Adrenal gland (tissue), 12 donors: Measurements from ENCODE around the gene SRMS. TPM values are rescaled to one million over a fixed set of nuclear protein-coding genes. Genes with fewer than 3 reads are reported as not detected.
A peak's percentile ranks its signal among the peaks of the same experiment; 100 is the strongest.

Experiments used
- DNase-seq, 7 donors: peaks; one replicate each; pipeline ENCODE4 v3.0.0-alpha.2; 2019 to 2020
- H3K27ac ChIP-seq, 5 donors: fragments of 200-600 bp; sonication (generic) in 4 of 5; 1 replicate in 3 of 5; 2 replicates in 2 of 5; pipeline versions ENCODE4 v1.5.1 to v1.8.0; 2016 to 2020; ENCODE audit warnings: mild to moderate bottlenecking in 1 of 5
- H3K27me3 ChIP-seq: fragments of 200-600 bp; 2 replicates; pipeline ENCODE4 v1.8.0; 2021
- H3K36me3 ChIP-seq, 2 donors: fragments of 200-600 bp; replicated peaks in 1 of 2; 1 replicate in 1 of 2; 2 replicates in 1 of 2; pipeline versions ENCODE4 v1.5.1 to v1.8.0; 2018 to 2022
- H3K4me1 ChIP-seq, 2 donors: fragments of 200-600 bp; replicated peaks in 1 of 2; 1 replicate in 1 of 2; 2 replicates in 1 of 2; pipeline versions ENCODE4 v1.5.1 to v1.8.0; 2018 to 2021
- H3K4me3 ChIP-seq, 4 donors: fragments of 200-600 bp; sonication (generic) in 3 of 4; one replicate each; pipeline ENCODE4 v1.5.1; 2016 to 2018
- H3K9me3 ChIP-seq, 3 donors: fragments of 200-600 bp; sonication (generic) in 1 of 3; replicated peaks in 1 of 3; 1 replicate in 2 of 3; 2 replicates in 1 of 3; pipeline versions ENCODE4 v1.5.1 to v1.8.0; 2016 to 2021
- CTCF ChIP-seq, 6 experiments: fragments of 450-650 bp in 4 of 6; fragments of 200-600 bp in 2 of 6; sonication (generic) in 1 of 6; IDR thresholded peaks; 1 replicate in 5 of 6; 2 replicates in 1 of 6; pipeline versions ENCODE4 v1.5.1 to v1.8.0; 2016 to 2021; ENCODE audit warnings: antibody characterized with exemption in 6 of 6, mild to moderate bottlenecking in 2 of 6, moderate library complexity in 1 of 6
- POLR2A ChIP-seq, 2 donors: fragments of 450-650 bp; IDR thresholded peaks; one replicate each; pipeline ENCODE4 v1.6.1; 2017; ENCODE audit warnings: antibody characterized with exemption in 2 of 2, mild to moderate bottlenecking in 2 of 2, moderate library complexity in 1 of 2
- WGBS, 4 donors: extraction: QIAGEN DNeasy Blood & Tissue Kit in 2 of 4; methylation state at CpG; one replicate each; pipeline versions ENCODE4 v1.1.5 to v1.1.7; 2013 to 2017; 5-methylcytosine and 5-hydroxymethylcytosine counted together
- intact Hi-C, 2 donors: fragments of 100-400 bp; cut with DNase I; formaldehyde crosslinking; loops; one replicate each; pipeline versions ENCODE4 v1.14.1 to v1.15.0; 2022 to 2023
- polyA plus RNA-seq, 3 donors: library from polyadenylated mRNA; stranded (reverse); fragments of 200-250 nt in 2 of 3; fragments of 350-450 nt in 1 of 3; fragmentation: Illumina TruSeq in 1 of 3; extraction: RNeasy Lipid Tissue Mini Kit (QIAGEN cat#74804) in 1 of 3; gene quantifications; one replicate each; pipeline ENCODE4 v1.2.3, GENCODE V29; 2013 to 2014
- total RNA-seq, 9 donors: library from RNA; depleted of rRNA in 4 of 9; stranded (reverse); fragments of >200 nt in 4 of 9; fragments of 120-200 nt in 1 of 9; fragmentation: NEBNext Ultra II Directional in 1 of 9; extraction: Animal tissue kit (Norgen Biotek cat#: 25700) in 1 of 9; gene quantifications; one replicate each; pipeline versions ENCODE4 v1.1.0 to v1.2.4, GENCODE V29; 2013 to 2023
- donor health status: healthy with polysubstance abuse.
- donor health status: Bipolar disorder and iron deficiency.
- donor health status: DM: yes; HTN: yes; CAD: no.
- donor health status: DM: no; HTN: no; CAD: no.
- donor health status: DM: no; HTN: no; CAD: no.
- donor health status: DM: yes; HTN: yes; CAD: no.

The SRMS gene
- total and polyA plus RNA-seq, 12 donors: not detected

GRCh38 chr20:63502671-63503172, 44.8 kb downstream of the SRMS start:
- WGBS, 4 donors: 68 to 100% (median 73%) methylated on average over 1 to 15 of the region's 15 CpGs
- Histone ChIP-seq H3K4me1 (peaks cover 6 to 7% of the 10 kb centered on the region in 2 donors), H3K4me3 (no peak overlapping the region), H3K36me3 (no peaks in the 10 kb centered on the region), H3K27ac (peak overlapping the region in 1 of 5 donors; percentile 78), H3K27me3 (no peaks in the 10 kb centered on the region), H3K9me3 (no peaks in the 10 kb centered on the region)
- TF ChIP-seq POLR2A (IDR thresholded peaks at IDR 0.05) (no peak), CTCF (IDR thresholded peaks at IDR 0.05) (no peak)
- DNase-seq: no peak
- intact Hi-C loops: no loop called here

- 20 to 25% (median 21%) methylated on average over 3 to 26 of the region's 26 CpGs for WGBS, 4 donors
- no peaks in the 10 kb centered on the region for H3K27me3 ChIP-seq
These were observed 45.5 kb downstream of the SRMS start for GRCh38 chr20:63501818-63502670.

GRCh38 chr20:63500902-63501817, 46.4 kb downstream of the SRMS start:
- TF ChIP-seq CTCF (IDR thresholded peaks at IDR 0.05): no peak
- TF ChIP-seq POLR2A (IDR thresholded peaks at IDR 0.05): no peak
- no peaks in the 10 kb centered on the region for H3K27me3 ChIP-seq

More at GRCh38 chr20:63501818-63502670, 45.5 kb downstream of the SRMS start:
- intact Hi-C loops: no loop called here
- Histone ChIP-seq H3K4me3 (no peak overlapping the region), H3K4me1 (peaks cover 8% of the 10 kb centered on the region in 2 donors), H3K9me3 (no peaks in the 10 kb centered on the region), H3K36me3 (no peaks in the 10 kb centered on the region), H3K27ac (peak overlapping the region in 1 of 5 donors; percentile 78)
- peak in 4 of 7 donors; percentile 19 to 92 (median 46) for DNase-seq
- no peak for TF ChIP-seq POLR2A (IDR thresholded peaks at IDR 0.05)
- TF ChIP-seq CTCF (IDR thresholded peaks at IDR 0.05): no peak

More at GRCh38 chr20:63500902-63501817, 46.4 kb downstream of the SRMS start:
- H3K9me3 ChIP-seq: no peaks in the 10 kb centered on the region
- H3K27ac ChIP-seq: peak overlapping the region in 1 of 5 donors; percentile 78
- peaks cover 8 to 16% of the 10 kb centered on the region in 2 donors for H3K4me1 ChIP-seq
- DNase-seq: no peak
- intact Hi-C loops: no loop called here
- H3K4me3 ChIP-seq: no peak overlapping the region
- 70 to 90% (median 81%) methylated on average over 19 to 27 of the region's 27 CpGs for WGBS, 4 donors
- H3K36me3 ChIP-seq: no peaks in the 10 kb centered on the region
